Endothelial cell of coronary artery (primary cell): ENCODE measurements around the gene ZNF239. TPM values are rescaled to one million over a fixed set of nuclear protein-coding genes. Genes with fewer than 3 reads are reported as not detected.

Experiments
- total RNA-seq: library from RNA; depleted of rRNA; stranded (reverse); fragments of >200 nt; gene quantifications from 2 replicates; pipeline ENCODE4 v1.2.3, GENCODE V29; 2014

Gene ZNF239
- total RNA-seq: 0.99 and 2.9 TPM in 2 replicates

DNA sequence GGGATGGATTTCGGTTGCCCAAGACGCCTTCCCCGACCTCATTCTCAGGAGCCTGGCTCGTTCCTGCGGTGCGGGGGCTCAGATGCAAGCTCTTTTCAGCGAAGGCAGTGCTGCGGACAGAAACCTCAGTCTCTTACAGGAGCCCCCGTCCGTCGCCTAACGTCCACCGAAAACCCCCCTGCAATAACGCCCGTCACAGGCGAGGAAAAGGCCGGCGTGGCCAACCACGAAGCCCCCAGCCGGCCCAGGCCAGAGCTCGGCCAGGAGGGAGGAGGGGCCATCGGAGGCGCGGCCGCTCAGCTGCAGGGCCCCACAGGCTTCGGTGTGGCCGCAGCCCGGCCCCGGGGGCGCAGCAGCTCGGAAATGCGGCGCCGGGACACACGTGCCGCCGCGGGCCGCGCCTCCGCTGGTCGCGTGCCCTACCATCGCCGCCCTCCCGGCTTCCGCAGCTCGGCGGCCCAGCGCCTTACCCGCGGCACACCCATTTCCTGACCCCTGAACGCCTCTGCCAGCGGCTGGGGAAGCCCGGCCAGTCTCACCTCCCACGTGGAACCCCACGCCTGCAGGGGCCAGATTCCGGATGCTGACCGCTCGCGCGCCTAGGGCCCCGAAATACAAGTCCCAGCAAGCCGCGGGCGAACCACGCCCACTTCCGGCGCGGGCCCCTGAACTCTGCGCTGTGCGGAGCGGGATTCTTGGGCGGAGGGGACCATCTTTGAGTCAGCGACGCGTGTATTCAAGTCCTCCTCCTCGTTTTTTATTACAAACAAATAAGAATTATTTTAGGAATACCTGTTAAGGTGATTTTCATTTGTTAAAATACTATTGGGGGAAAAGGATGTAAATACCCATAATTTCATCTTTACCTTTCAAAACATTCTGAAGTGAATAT, at the start of gene ZNF239:
Gene ZNF239 (minus strand): TSS at position 616 of the 892 bp plus-strand sequence. CDS start 16,537 bp downstream, outside the sequence.

DNA sequence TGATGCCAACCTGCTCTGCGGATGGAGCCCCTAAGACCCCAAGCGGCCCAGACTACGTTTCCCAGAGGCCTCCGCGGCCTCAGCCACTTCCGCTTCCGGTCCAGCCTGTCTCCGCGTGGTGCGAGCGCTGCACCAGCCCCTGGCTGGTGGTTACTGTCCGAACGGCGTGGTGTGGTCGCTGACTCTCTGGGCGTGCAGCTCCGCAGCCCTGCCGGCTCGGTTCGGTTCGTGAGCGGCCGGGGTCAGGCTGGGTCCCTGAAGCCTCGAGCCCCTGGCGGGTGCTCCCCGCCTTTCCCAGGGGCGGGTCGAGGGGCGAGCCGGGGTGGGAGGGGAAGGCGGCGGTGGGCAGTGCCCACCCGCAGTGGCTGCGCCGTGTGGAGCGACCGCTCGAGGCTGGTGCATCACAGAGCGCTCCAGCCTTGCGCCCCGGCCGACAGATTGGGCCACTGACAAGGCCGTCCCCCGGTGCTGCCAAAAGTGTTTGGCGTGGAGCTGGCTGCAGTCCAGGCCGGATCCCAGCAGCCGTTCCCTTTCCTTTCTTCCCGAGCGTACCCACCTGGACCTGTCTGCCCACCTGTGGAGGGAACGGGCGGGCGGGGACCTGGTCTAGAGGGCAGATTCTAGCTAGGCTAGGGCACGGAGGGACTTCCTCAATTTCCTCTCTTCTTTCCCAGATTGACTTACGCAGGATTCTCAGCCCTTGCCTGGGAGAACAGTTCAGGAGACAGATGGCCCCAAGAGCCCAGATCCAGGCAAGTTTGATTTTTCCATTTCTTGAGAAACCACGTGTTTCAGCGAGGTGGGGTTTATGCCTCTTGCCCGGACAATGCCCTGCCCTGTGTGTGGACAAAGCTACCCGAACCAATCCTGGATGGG, 32.1 kb upstream of the ZNF239 start, which contains the start of gene ZNF485:
Gene ZNF485 (plus strand): TSS at position 116 of the 876 bp plus-strand sequence. CDS start 613 bp downstream, at position 729.

Other genes with a start within 250 kb of the ZNF239 start
- not detected in 2 replicates for gene FXYD4, start 203.0 kb downstream of the ZNF239 start, total RNA-seq
- gene HNRNPF, start 165.4 kb downstream of the ZNF239 start, total RNA-seq: 268 and 299 TPM in 2 replicates
- 1.6 and 3.1 TPM in 2 replicates for gene ZNF487, start 137.5 kb downstream of the ZNF239 start, total RNA-seq
- 1.3 and 2.6 TPM in 2 replicates for gene ZNF485, start 31.8 kb upstream of the ZNF239 start, total RNA-seq
- gene ZNF32, start 74.3 kb upstream of the ZNF239 start, total RNA-seq: 21.0 and 29.2 TPM in 2 replicates